GM10248 (cell line): ENCODE results near the gene CLIP4.

Experiments
- CTCF ChIA-PET: fragments of 300-600 bp; sonication (Branson Sonifier 250); formaldehyde crosslinking; extraction: SDS; loops from one replicate; lab custom pipeline; 2021; ENCODE audit warnings: antibody characterized with exemption; lab: Yijun Ruan, JAX
- POLR2A ChIA-PET: fragments of 350-650 bp; sonication (Branson Sonifier 250); formaldehyde crosslinking; extraction: SDS; loops from one replicate; lab custom pipeline; 2020; ENCODE audit warnings: antibody characterized with exemption; lab: Yijun Ruan, JAX
- DNase-seq: peaks from one replicate; pipeline ENCODE4 v3.0.0; 2012; ENCODE audit errors: extremely low spot score
- CTCF ChIP-seq: IDR thresholded peaks from 2 replicates; pipeline ENCODE4 v1.5.1; 2012; ENCODE audit warnings: mild to moderate bottlenecking, low read depth; ENCODE audit errors: extremely low read depth, missing control alignments, control extremely low read depth

The CLIP4 gene

GRCh38 chr2:29096969-29097368 lies 18.2 kb upstream of the CLIP4 start:
- ChIA-PET CTCF (interaction anchor here (1.4 kb wide), 1 partner anchor 13 kb away, joined by 5 read pairs; no protein-coding TSS in a partner anchor), POLR2A (no interaction called here)
- DNase-seq = no peak
- TF ChIP-seq CTCF = no peak

DNA sequence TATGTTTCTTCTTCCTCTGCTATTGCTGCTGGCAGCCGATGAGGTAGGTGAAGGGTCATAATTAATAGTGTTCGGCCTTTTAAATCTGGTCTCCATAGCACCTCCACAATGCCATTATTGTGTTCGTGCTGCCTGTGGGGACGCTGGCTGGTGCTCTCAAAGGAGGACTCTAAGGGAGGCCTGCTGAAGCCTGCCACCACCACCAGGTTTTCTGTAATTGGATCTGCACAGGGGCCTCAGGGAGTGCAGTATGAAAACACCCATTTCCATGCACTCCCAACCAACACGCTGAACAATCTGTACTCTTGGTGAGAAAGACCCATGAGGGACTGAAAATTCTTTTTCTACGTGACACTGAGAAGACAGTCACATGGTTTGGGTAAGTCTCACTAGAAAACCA lies 17.6 kb upstream of the CLIP4 start:
- POLR2A ChIA-PET = no interaction called here
- TF ChIP-seq CTCF = no peak
- DNase-seq = no peak
- CTCF ChIA-PET = no interaction called here

GRCh38 chr2:29100564-29100963 lies 14.7 kb upstream of the CLIP4 start:
- ChIA-PET CTCF (no interaction called here), POLR2A (no interaction called here)
- TF ChIP-seq CTCF = no peak
- DNase-seq = no peak

DNA sequence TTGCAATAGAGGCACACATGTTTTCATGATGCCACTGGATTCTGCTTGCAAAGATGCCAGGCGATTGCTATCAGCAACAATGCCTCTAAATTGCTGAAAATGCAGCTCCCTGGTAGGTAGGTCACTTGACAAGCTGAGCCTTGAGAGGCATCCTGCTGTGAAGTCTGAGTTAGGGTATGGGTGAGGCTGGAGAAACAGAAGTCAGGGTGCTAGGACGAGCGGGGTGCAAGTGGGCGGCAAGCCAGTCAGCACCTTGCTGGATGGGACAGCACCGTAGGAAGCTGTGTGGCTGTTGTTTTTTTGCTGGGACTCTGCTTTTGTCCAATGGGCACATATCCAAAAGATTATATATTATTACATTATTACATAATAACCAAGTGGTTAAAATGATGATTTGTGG lies 10.5 kb upstream of the CLIP4 start:
- ChIA-PET POLR2A (no interaction called here), CTCF (interaction anchor here (0.7 to 1.5 kb wide), 5 partner anchors 9 to 15 kb away, joined by 3 to 5 read pairs (median 3); no protein-coding TSS in a partner anchor)
- TF ChIP-seq CTCF = no peak

GRCh38 chr2:29105375-29105774 lies 9.8 kb upstream of the CLIP4 start:
- TF ChIP-seq CTCF = no peak
- ChIA-PET POLR2A (no interaction called here), CTCF (interaction anchor here (0.8 to 1.3 kb wide), 4 partner anchors 10 to 149 kb away, joined by 3 to 5 read pairs (median 4); no protein-coding TSS in a partner anchor)
- DNase-seq = no peak

More for the DNA sequence above, 10.5 kb upstream of the CLIP4 start:
- DNase-seq = no peak

DNA sequence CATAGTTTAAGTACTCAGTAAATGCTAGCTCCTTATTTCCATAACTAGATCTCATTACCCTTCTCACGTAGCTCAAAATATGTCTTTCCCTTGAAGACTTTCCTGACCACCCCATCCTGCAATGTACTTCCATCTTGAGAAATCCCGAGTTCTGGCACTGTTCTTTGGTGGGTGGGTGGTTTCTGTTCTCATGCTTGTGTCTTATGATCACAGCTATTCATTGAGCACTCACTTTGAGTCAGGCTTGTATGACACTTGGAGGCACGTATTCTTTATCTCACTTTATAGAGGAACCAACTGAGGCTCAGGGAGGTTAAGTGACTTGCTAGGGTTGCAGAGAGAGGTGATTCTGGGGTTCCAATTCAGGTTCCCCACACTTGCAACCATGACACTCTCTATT lies 9.0 kb upstream of the CLIP4 start:
- no peak for TF ChIP-seq CTCF
- DNase-seq = no peak
- CTCF ChIA-PET = interaction anchor here (0.8 to 2.7 kb wide), 6 partner anchors 10 to 150 kb away, joined by 3 to 6 read pairs (median 4); no protein-coding TSS in a partner anchor
- POLR2A ChIA-PET = no interaction called here
